ENCODE data around the gene EPHA8.
A peak's percentile ranks its signal among the peaks of the same experiment; 100 is the strongest.

Gene EPHA8

DNA sequence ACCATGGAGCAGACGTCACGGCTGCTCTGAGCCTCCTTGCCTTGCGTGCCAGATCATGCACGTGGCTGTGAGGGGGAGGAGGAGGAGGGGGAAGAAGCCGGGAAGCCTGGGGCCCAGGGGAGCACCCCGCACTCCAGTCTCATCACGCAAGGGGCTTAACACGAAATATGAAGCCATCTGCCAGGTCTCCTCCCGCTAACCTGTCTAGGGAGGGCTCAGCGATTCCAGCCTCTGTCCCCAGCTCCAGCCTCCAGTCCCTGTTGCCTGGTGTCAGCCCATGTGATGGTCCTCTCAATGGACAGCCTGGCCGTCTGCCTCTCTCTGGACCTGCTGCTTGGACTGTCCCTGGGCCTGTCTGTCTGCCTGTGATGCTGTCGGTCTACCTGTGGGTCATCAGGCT is 50.7 kb downstream of the EPHA8 start:
- no peak for DNase-seq

DNA sequence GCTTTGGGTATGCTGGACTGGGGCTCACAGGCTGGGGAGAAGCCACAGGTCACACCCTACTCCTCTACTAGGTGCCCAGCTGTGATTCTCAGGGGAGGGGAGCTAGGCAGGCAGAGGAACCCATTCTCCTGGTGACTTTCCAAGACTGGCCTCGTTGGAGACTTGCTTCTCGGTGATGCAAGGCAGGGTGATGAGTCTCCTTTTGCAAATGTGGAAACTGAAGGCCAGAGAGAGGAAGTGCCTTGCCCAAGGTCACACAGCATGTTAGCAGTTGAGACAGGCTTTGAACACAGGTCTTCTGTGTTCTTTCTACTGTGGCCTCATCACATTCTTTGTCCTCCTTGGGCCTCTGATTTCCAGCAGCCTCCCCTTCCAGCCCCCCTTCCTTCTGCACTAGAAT is 52.6 kb downstream of the EPHA8 start:
- DNase-seq, result no peak

- no peak for DNase-seq
These were observed 53.3 kb downstream of the EPHA8 start for GRCh38 chr1:22616571-22616970.

- no peak for DNase-seq
These were observed 54.8 kb downstream of the EPHA8 start for GRCh38 chr1:22618056-22618455.

DNA sequence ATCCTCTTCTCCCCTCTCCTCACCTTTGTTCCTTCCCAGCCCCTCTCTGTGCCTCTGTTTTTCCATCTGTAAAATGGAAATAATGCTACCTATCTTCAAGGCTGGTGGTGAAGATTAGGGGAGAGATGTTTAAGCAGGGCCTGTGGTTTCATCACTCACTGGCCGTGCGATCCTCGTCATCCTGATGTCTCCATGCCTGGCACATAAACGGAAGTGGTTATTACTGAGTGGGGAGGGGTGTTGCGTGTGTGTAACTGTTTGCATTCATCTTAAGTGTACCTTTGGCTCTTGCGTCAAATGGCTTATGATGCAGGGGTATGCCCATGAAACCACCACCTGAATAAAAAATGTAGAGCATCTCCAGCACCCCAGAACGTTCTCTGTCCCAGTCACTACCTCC is 56.0 kb downstream of the EPHA8 start:
- no peak for DNase-seq

DNA sequence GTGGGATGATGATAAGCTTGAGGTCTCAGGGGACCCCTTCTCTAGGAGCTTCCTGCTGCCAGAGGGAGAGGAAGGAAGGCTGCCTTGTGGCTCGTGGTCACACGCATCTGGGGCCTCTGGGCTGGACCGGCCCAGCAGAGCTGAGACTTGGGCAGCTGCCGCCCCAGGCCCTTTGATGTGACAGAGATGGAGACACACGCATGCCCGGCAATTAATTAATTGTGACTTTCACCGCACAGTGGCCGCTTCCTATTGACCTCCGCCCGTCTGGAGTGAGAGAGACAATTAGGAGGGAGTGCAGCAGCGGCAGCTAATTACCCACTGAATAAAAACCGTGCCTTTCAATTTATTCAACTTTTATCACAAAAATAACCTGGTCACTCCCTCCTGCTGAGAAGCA is 56.5 kb downstream of the EPHA8 start:
- no peak for DNase-seq

GRCh38 chr1:22621761-22622160 is 58.5 kb downstream of the EPHA8 start:
- DNase-seq, result no peak

- DNase-seq, result no peak
These were observed 62.1 kb downstream of the EPHA8 start for GRCh38 chr1:22625262-22625925.

DNA sequence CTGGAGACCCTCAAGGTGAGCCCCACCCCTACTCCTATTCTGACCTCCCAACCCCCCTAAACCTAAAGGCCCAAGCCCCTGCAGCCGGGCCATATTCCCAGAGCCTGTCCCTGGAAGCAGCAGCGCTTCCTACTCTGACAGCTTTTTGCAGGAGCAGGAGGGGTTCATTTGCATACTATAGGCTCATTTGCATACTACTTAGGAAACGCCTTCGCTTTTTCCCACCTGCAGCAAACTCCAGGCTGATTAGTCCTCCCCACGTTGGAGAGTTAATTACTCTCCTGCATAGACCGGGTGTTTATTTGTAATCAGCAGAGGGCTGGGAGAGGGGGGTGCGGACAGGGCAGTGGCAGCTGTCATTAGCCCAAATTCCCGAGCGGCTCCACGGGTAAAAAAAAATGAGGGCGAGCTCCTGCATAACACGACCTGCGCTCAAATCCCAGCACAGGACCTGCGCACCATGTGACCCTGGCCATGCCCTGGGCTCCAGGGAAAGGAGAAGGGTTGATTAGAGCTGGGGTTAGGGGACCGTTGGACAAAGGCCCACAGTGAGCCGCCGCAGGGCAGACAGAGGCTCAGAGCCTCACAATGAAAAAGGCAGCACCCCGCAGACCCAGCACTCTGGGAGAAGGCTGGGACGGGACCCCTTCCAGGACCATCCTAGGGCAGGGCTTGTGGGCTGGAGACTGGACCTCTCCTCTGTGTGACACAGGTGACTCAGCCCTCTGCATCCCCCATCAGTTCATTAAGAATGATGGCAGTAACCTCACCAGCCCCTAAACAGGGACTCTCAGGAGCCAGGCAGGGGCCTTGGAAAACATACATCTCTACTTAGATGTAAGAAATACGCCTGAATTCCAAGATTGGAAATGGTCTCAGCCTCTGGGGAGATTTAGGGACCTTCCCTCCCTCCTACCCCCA is 63.2 kb downstream of the EPHA8 start:
- peak in 1 of 56 donors; percentile 25 for DNase-seq

- DNase-seq, result no peak
These were observed 64.0 kb downstream of the EPHA8 start for GRCh38 chr1:22627331-22627730.

DNA sequence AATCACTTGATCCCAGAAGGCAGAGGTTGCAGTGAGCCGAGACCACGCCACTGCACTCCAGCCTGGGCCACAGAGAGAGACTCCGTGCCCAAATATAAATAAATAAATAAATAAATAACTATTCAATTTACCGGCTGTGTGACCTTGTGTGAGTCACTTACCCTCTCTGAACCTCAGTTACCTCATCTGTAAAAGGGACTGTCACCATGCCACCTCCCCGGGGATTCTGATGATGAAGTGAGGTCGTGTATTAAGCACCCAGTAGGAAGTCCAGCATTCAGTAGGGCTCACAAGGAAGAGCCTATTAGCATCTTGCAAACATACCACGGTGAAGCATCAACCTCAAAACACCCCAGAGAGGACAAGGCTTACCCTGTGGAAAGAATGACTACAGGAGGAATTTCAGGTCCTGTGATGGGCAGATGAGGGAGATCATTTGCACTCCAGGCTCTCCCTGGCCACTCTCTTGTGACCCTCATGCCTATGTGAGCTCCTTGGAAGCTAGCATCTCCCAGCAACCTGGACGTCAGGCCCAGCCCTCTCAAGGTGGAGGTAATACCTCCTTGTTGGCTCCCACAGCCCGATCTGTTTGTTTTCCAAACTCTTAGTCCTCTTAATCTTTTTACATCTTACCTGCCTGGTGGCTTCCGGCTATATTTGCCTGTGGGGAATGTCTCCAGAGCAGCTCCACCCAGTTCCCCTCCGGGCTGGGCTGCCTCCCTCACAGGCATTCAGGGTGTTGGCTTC is 65.6 kb downstream of the EPHA8 start:
- no peak for DNase-seq

DNA sequence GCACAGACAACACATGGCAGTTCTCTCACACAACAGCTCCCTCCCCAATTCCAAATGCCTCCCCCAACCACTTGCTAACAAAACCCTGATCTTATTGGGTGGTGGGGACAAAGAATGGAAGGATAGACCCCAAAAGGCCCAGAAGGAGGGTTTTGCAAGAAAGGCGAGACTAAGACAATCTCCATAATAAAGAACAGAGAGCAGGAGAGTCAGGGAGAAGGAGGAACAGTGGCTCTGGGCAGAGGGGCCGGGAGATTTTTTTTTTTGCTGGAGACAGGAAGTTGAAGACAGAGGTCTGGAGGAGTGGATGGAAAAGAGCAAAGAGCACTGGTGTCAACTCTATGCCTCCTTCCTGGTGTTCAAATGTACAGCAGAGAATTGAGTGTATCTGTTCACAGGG is 66.6 kb downstream of the EPHA8 start:
- DNase-seq, result no peak

DNA sequence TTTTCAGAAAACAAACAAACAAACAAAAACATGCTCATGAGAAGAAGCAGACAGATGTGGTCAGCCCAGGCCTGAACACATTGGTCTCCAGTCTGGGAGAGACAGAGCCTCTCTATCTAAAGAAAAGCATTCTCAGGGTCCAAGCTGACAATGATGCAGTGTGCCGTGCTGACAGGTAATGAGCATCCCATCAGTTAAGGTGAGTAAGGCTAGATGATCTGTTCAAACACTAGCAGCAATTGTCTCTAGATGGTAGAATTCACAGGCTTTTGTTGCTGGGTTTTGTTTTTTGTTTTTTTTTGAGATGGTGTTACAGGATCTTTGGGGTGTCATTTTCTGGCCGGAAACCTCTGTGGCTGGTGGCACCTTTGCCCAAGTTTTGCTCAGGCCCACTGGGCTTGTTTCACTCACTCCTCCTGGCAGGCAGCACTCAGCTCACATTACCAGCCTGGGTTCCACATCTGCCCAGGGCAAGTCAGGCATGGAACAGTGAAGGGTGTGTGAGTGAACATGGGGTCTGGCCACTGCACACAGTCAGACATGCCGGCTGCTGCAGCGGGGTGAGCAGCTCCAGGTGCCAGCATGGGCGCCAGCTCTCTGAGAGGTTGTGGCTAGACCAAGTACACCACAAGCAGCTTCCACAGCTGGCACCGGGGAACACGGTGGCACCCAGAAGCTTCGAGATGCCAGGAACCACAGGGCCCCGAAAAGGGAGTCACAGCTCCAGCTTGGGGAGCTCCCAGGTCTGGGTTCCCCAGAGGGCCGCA is 70.6 kb downstream of the EPHA8 start:
- DNase-seq, result no peak

DNA sequence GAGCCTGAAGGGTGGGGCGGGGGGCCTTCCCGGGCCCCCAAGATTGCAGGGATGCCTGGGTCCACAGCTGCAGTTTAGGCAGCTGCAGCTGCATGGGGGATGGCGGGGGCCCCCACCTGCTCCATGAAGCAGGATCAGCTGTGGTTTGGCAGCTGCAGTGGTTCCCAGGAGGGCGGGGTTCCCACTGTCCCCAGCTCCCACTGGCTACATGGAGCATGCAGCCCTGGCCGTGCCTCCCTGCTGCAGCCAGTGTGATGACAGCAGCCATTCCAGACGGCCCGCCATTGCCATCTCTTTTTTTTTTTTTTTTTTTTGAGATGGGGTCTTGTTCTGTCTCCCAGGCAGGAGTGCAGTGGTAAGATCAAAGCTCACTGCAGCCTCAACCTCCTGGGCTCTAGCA is 72.1 kb downstream of the EPHA8 start:
- DNase-seq, result no peak

DNA sequence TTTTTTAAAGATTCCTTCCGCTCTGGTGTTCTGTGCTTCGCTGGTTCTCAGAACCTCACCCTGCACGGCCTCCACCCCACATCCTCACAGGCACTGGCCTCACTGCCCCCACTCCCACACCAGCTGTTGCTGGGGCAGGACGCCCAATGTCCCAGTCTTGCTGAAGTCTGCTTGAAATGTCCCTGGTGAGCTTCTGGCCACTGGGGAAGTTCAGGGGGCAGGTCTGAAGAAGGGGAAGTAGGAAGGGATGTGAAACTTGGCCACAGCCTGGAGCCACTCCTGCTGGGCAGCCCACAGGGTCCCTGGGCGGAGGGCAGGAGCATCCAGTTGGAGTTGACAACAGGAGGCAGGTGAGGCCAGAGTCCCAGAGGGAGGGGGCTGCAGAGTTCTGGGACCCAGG is 73.1 kb downstream of the EPHA8 start, which contains the start of gene C1QA:
C1QA (plus strand) TSS at position 276 of the 400 bp plus-strand sequence. CDS start 989 bp downstream, outside the sequence.
- peak in 34 of 56 donors; percentile 2 to 61 (median 22) for DNase-seq

DNA sequence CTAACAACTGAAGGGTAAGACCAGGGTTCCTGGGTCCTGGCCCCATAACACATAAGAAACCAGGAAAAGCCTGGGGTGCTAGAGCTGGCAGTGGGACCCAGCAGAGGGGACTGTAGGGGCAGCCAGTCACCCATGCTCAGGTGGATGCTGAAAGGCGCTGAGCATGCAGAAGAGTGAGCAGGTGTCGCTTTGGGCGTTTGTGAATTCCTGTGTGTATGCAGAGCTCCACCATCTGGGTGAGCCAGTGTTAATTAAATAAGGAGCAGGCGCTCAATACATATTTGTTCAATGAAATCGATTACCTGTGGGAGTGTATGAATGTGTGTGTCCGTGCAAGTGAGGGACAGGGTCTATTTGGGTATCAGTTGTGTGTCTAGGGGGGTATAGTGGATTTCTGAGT is 73.6 kb downstream of the EPHA8 start:
- no peak for DNase-seq

- DNase-seq, result no peak
These were observed 74.7 kb downstream of the EPHA8 start for GRCh38 chr1:22637907-22638445.

- DNase-seq, result no peak
These were observed 75.4 kb downstream of the EPHA8 start for GRCh38 chr1:22638476-22639234.

DNA sequence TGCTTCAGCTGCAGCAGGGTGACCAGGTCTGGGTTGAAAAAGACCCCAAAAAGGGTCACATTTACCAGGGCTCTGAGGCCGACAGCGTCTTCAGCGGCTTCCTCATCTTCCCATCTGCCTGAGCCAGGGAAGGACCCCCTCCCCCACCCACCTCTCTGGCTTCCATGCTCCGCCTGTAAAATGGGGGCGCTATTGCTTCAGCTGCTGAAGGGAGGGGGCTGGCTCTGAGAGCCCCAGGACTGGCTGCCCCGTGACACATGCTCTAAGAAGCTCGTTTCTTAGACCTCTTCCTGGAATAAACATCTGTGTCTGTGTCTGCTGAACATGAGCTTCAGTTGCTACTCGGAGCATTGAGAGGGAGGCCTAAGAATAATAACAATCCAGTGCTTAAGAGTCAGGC is 76.0 kb downstream of the EPHA8 start:
- DNase-seq, result no peak

- DNase-seq, result no peak
These were observed 78.0 kb downstream of the EPHA8 start for GRCh38 chr1:22641247-22641646.

Data from nucleus accumbens (tissue), 56 donors.